Neuron (in vitro differentiated cells): ENCODE measurements around the gene MFF.

Experiments used
- H2AFZ ChIP-seq: one replicate; pipeline ENCODE4 v1.6.1; 2013; ENCODE audit warnings: low read depth, mild to moderate bottlenecking, inconsistent platforms, low read length, moderate library complexity
- H3K27me3 ChIP-seq: one replicate; pipeline ENCODE4 v1.6.1; 2013; ENCODE audit warnings: low read length; ENCODE audit not compliant: insufficient read depth
- H3K36me3 ChIP-seq: one replicate; pipeline ENCODE4 v1.6.1; 2013; ENCODE audit warnings: low read length; ENCODE audit not compliant: insufficient read depth
- H3K4me1 ChIP-seq: one replicate; pipeline ENCODE4 v1.6.1; 2013; ENCODE audit warnings: low read length; ENCODE audit not compliant: insufficient read depth
- H3K4me3 ChIP-seq: 2 replicates; pipeline ENCODE4 v1.5.1; 2013; ENCODE audit warnings: mild to moderate bottlenecking, low read length, moderate library complexity
- H3K9me3 ChIP-seq: one replicate; pipeline ENCODE4 v1.6.1; 2013; ENCODE audit warnings: low read length

Gene MFF

GRCh38 chr2:227389231-227389630 lies 64.2 kb downstream of the MFF start:
- H3K4me1 ChIP-seq: peaks cover 7% of the 10 kb centered on the region
- no peaks in the 10 kb centered on the region for H3K27me3 ChIP-seq
- H2AFZ ChIP-seq: no peak overlapping the region
- no peaks in the 10 kb centered on the region for H3K36me3 ChIP-seq
- no peaks in the 10 kb centered on the region for H3K9me3 ChIP-seq
- no peak overlapping the region for H3K4me3 ChIP-seq

GRCh38 chr2:227389661-227390060 lies 64.6 kb downstream of the MFF start:
- Histone ChIP-seq H3K4me3 (no peak overlapping the region), H3K4me1 (peaks cover 7% of the 10 kb centered on the region), H2AFZ (no peak overlapping the region), H3K27me3 (no peaks in the 10 kb centered on the region), H3K9me3 (no peaks in the 10 kb centered on the region), H3K36me3 (no peaks in the 10 kb centered on the region)

GRCh38 chr2:227390468-227391256 lies 65.6 kb downstream of the MFF start:
- H2AFZ ChIP-seq: no peak overlapping the region
- H3K4me1 ChIP-seq: peaks cover 7% of the 10 kb centered on the region
- no peaks in the 10 kb centered on the region for H3K36me3 ChIP-seq
- no peaks in the 10 kb centered on the region for H3K27me3 ChIP-seq
- no peak overlapping the region for H3K4me3 ChIP-seq
- no peaks in the 10 kb centered on the region for H3K9me3 ChIP-seq

GRCh38 chr2:227394401-227394800 lies 69.3 kb downstream of the MFF start:
- peaks cover 7% of the 10 kb centered on the region for H3K4me1 ChIP-seq
- no peak overlapping the region for H3K4me3 ChIP-seq
- H2AFZ ChIP-seq: no peak overlapping the region
- H3K36me3 ChIP-seq: no peaks in the 10 kb centered on the region
- no peaks in the 10 kb centered on the region for H3K27me3 ChIP-seq
- no peaks in the 10 kb centered on the region for H3K9me3 ChIP-seq

- no peak overlapping the region for H2AFZ ChIP-seq
- H3K9me3 ChIP-seq: no peaks in the 10 kb centered on the region
- peaks cover 7% of the 10 kb centered on the region for H3K4me1 ChIP-seq
- H3K4me3 ChIP-seq: no peak overlapping the region
- no peaks in the 10 kb centered on the region for H3K36me3 ChIP-seq
- no peaks in the 10 kb centered on the region for H3K27me3 ChIP-seq
These were observed 70.5 kb downstream of the MFF start for GRCh38 chr2:227395556-227395955.

GRCh38 chr2:227397562-227397961 lies 72.5 kb downstream of the MFF start:
- Histone ChIP-seq H3K36me3 (no peaks in the 10 kb centered on the region), H3K9me3 (no peaks in the 10 kb centered on the region), H2AFZ (no peak overlapping the region)

DNA sequence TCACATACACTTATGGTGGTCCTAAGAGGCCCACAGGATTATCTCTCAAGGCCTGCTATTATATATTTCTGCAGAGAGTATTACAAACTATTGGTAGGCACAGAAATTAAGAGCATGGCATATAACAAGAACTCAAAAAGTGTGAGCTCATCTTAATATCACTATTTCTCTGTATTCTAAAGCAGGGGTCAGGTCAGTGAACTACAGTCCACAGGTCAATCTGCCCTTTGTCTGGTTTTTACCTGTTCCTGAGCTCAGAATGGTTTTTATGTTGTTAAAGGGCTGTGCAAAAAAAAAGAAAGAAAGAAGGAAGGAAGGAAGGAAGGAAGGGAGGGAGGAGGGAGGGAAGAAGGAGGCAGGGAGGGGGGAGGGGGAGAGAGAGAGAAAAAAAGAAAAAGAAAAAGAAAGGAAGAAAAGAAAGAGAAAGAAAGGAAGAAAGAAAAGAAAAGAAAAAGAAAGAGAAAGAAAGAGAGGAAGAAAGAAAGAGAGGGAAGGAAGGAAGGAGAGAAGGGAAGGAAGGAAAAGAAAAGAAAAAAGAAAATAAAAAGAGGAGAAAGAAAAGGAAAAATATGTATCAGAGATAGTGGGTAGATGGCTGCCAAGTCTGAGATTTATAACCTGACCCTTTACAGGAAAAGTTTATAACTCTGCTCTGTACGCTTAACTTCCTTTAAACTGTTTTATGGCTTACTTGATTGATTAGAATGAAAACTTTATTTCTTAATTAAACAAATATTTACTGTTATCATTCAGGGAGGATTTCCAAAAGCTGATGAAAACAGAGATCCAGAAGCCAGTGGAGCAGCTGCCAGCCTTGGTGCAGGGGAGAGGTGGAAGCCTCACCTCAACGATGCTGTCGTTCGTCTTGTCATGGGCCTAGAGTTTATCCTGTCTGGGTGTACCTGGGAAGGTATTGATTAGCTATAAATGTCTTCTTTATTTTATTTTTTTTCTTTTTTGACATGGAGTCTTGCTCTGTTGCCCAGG lies 73.9 kb downstream of the MFF start:
- no peaks in the 10 kb centered on the region for H3K4me1 ChIP-seq
- no peaks in the 10 kb centered on the region for H3K36me3 ChIP-seq
- no peaks in the 10 kb centered on the region for H3K27me3 ChIP-seq
- no peaks in the 10 kb centered on the region for H3K9me3 ChIP-seq
- no peak overlapping the region for H2AFZ ChIP-seq
- no peak overlapping the region for H3K4me3 ChIP-seq

More at GRCh38 chr2:227397562-227397961, 72.5 kb downstream of the MFF start:
- no peaks in the 10 kb centered on the region for H3K27me3 ChIP-seq
- peaks cover 7% of the 10 kb centered on the region for H3K4me1 ChIP-seq
- no peak overlapping the region for H3K4me3 ChIP-seq

- no peak overlapping the region for H3K4me3 ChIP-seq
- H3K27me3 ChIP-seq: no peaks in the 10 kb centered on the region
- H3K4me1 ChIP-seq: no peaks in the 10 kb centered on the region
- no peak overlapping the region for H2AFZ ChIP-seq
- no peaks in the 10 kb centered on the region for H3K9me3 ChIP-seq
- H3K36me3 ChIP-seq: no peaks in the 10 kb centered on the region
These were observed 76.5 kb downstream of the MFF start for GRCh38 chr2:227401550-227401949.

GRCh38 chr2:227402321-227402720 lies 77.3 kb downstream of the MFF start:
- H2AFZ ChIP-seq: no peak overlapping the region
- H3K4me3 ChIP-seq: no peak overlapping the region
- peaks cover 4% of the 10 kb centered on the region for H3K4me1 ChIP-seq
- H3K36me3 ChIP-seq: no peaks in the 10 kb centered on the region
- H3K9me3 ChIP-seq: no peaks in the 10 kb centered on the region
- H3K27me3 ChIP-seq: no peaks in the 10 kb centered on the region

DNA sequence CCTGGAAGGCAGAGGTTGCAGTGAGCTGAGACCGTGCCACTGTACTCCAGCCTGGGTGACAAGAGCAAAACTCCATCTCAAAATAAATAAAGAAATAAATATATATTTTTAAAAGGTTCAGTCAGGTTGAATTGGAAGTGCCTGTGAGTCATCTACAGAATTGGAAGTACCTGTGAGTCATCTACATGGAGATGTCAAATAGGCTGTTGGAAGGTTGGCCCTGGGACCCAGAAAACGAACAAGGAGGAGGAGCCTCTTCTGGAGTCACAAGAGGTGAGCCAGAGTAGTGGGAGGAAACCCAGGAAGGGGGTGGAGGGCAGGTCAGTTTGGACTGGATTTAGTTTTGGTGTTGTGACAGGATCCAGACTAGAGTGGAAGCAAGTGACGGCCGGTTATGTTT lies 77.9 kb downstream of the MFF start:
- peaks cover 4% of the 10 kb centered on the region for H3K4me1 ChIP-seq

GRCh38 chr2:227404585-227405271 lies 79.7 kb downstream of the MFF start:
- Histone ChIP-seq H3K27me3 (no peaks in the 10 kb centered on the region), H3K4me1 (peaks cover 4% of the 10 kb centered on the region), H3K36me3 (no peaks in the 10 kb centered on the region), H3K4me3 (no peak overlapping the region), H2AFZ (no peak overlapping the region), H3K9me3 (no peaks in the 10 kb centered on the region)

More for the DNA sequence above, 77.9 kb downstream of the MFF start:
- Histone ChIP-seq H3K9me3 (no peaks in the 10 kb centered on the region), H3K27me3 (no peaks in the 10 kb centered on the region), H3K36me3 (no peaks in the 10 kb centered on the region), H2AFZ (no peak overlapping the region), H3K4me3 (no peak overlapping the region)

- Histone ChIP-seq H2AFZ (peak overlapping the region; percentile 27), H3K9me3 (no peaks in the 10 kb centered on the region), H3K4me3 (no peak overlapping the region), H3K27me3 (no peaks in the 10 kb centered on the region), H3K4me1 (peaks cover 4% of the 10 kb centered on the region), H3K36me3 (no peaks in the 10 kb centered on the region)
These were observed 81.4 kb downstream of the MFF start for GRCh38 chr2:227406177-227407031.
